Endothelial cell of umbilical vein (primary cell): ENCODE measurements around the gene HDAC11. TPM values are rescaled to one million over a fixed set of nuclear protein-coding genes. Genes with fewer than 3 reads are reported as not detected.
"Not testable (repeated sequence)": the region's sequence is repeated elsewhere in the genome, so short reads cannot be mapped to it uniquely, and the experiment has no call there.

Experiments
- Bru-seq: library from RNA; stranded (reverse); fragments of 400-500 nt; gene quantifications from one replicate; lab custom pipeline; 2021; lab: Mats Ljungman, UMichigan
- BruChase-seq, 2 experiments: library from RNA; stranded (reverse); fragments of 400-500 nt; gene quantifications; one replicate each; lab custom pipeline; 2021; lab: Mats Ljungman, UMichigan
- BruUV-seq: library from RNA; stranded (reverse); fragments of 400-500 nt; replicated peaks from 2 replicates; lab custom pipeline; 2021; lab: Mats Ljungman, UMichigan
- CTCF ChIA-PET: fragments of 300-600, 350-600 bp; sonication (Branson Sonifier 250); formaldehyde crosslinking; loops from one replicate; lab custom pipeline; 2021; ENCODE audit warnings: antibody characterized with exemption, inconsistent platforms; lab: Charles Lee
- POLR2A ChIA-PET: fragments of 300-600, 350-600 bp; sonication (Branson Sonifier 250); formaldehyde crosslinking; loops from one replicate; lab custom pipeline; 2021; ENCODE audit warnings: antibody characterized with exemption, inconsistent platforms; lab: Charles Lee
- DNase-seq: peaks from one replicate; pipeline ENCODE4 v3.0.0-alpha.2; 2011; ENCODE audit warnings: low read depth, low spot score
- FAIRE-seq: peaks from 2 replicates; lab custom pipeline; 2011; peaks lifted over from hg19 to GRCh38; lab: Jason Lieb, UNC
- H2AFZ ChIP-seq: 2 replicates; pipeline ENCODE4 v1.6.0; 2012; ENCODE audit warnings: low read depth, low read length, control low read depth, inconsistent platforms
- H3K27ac ChIP-seq: 2 replicates; pipeline ENCODE4 v1.5.1; 2011; ENCODE audit warnings: low read depth, mild to moderate bottlenecking, control low read depth, low read length, moderate library complexity; ENCODE audit not compliant: insufficient read depth
- H3K27me3 ChIP-seq, 2 experiments: 2 replicates each; pipeline versions ENCODE4 v1.6.0 to v1.6.1; 2011; ENCODE audit warnings: low read length in 2 of 2, mixed read lengths in 1 of 2; ENCODE audit not compliant: control insufficient read depth in 2 of 2, insufficient read depth in 2 of 2
- H3K36me3 ChIP-seq, 2 experiments: 2 replicates in 1 of 2; 3 replicates in 1 of 2; pipeline ENCODE4 v1.5.1; 2011; ENCODE audit warnings: low read length in 2 of 2, mild to moderate bottlenecking in 1 of 2, moderate library complexity in 1 of 2; ENCODE audit not compliant: control insufficient read depth in 2 of 2, insufficient read depth in 2 of 2; ENCODE audit errors: extremely low read depth in 1 of 2
- H3K4me1 ChIP-seq: 3 replicates; pipeline ENCODE4 v1.5.1; 2011; ENCODE audit warnings: mild to moderate bottlenecking, low read length; ENCODE audit not compliant: control insufficient read depth, insufficient read depth; ENCODE audit errors: extremely low read depth
- H3K4me2 ChIP-seq: 2 replicates; pipeline ENCODE4 v1.6.1; 2011; ENCODE audit warnings: low read length, control low read depth, mixed read lengths; ENCODE audit not compliant: insufficient read depth
- H3K4me3 ChIP-seq, 3 experiments: fragments of 200-600 bp in 1 of 3; sonication (generic), shearing (Covaris generic) in 1 of 3; replicated peaks in 1 of 3; 2 replicates each; pipeline ENCODE4 v1.5.1; 2011 to 2016; ENCODE audit warnings: control low read depth in 3 of 3, low read length in 3 of 3, mild to moderate bottlenecking in 2 of 3, inconsistent platforms in 1 of 3, low read depth in 1 of 3, moderate library complexity in 1 of 3; ENCODE audit not compliant: insufficient read depth in 1 of 3
- H3K79me2 ChIP-seq: 2 replicates; pipeline ENCODE4 v1.6.0; 2012; ENCODE audit warnings: low read length, inconsistent platforms; ENCODE audit not compliant: control insufficient read depth, insufficient read depth
- H3K9ac ChIP-seq: replicated peaks from 2 replicates; pipeline ENCODE3; 2011; ENCODE audit warnings: low read length, control low read depth; ENCODE audit not compliant: insufficient read depth; ENCODE audit errors: extremely low read depth
- H3K9me1 ChIP-seq: replicated peaks from 3 replicates; pipeline ENCODE4 v1.6.0; 2011; ENCODE audit warnings: mild to moderate bottlenecking, low read length; ENCODE audit not compliant: control insufficient read depth, insufficient read depth; ENCODE audit errors: extremely low read depth
- H3K9me3 ChIP-seq: replicated peaks from 2 replicates; pipeline ENCODE4 v1.5.1; 2012; ENCODE audit warnings: low read length, inconsistent platforms; ENCODE audit not compliant: control insufficient read depth, insufficient read depth
- H4K20me1 ChIP-seq: replicated peaks from 2 replicates; pipeline ENCODE3; 2011; ENCODE audit warnings: mild to moderate bottlenecking, low read length; ENCODE audit not compliant: control insufficient read depth, insufficient read depth; ENCODE audit errors: extremely low read depth
- EZH2 ChIP-seq: IDR thresholded peaks from 2 replicates; pipeline ENCODE4 v1.6.1; 2012; ENCODE audit warnings: borderline replicate concordance, low read depth, mild to moderate bottlenecking, moderate library complexity, low read length, inconsistent platforms; ENCODE audit not compliant: severe bottlenecking
- POLR2AphosphoS5 ChIP-seq: IDR thresholded peaks from 2 replicates; pipeline ENCODE4 v1.6.1; 2012; ENCODE audit warnings: low read depth, mild to moderate bottlenecking, control low read depth, low read length, moderate library complexity; ENCODE audit not compliant: insufficient read depth
- dilution Hi-C: fragments of 300-500 bp; cut with MboI; formaldehyde crosslinking; loops from one replicate; pipeline ENCODE4 v1.15.0; 2019; ENCODE audit warnings: low sequenced_read_pairs; ENCODE audit not compliant: extremely low pct_ligation_motif_present
- intact Hi-C: fragments of 100-400 bp; cut with micrococcal nuclease; formaldehyde crosslinking; loops from one replicate; pipeline ENCODE4 v1.10.0; 2022
- long read RNA-seq: library from polyadenylated mRNA; stranded (forward); transcript quantifications from one replicate; pipeline ENCODE4 v2.0.0, GENCODE V29; 2021
- polyA minus RNA-seq, 3 experiments: library from RNA; depleted of rRNA, polyadenylated mRNA; stranded (reverse); fragments of >200 nt; gene quantifications; 1 replicate in 1 of 3; 2 replicates in 2 of 3; pipeline ENCODE4 v1.2.3, GENCODE V29; 2011
- polyA plus RNA-seq, 4 experiments: library from polyadenylated mRNA; depleted of rRNA in 3 of 4; stranded (reverse) in 3 of 4; unstranded in 1 of 4; fragments of >200 nt; gene quantifications; 2 replicates each; pipeline versions ENCODE4 v1.2.1 to v1.2.3, GENCODE V29; 2011 to 2012; ENCODE audit warnings: missing spikeins in 1 of 4
- total RNA-seq: library from RNA; stranded (reverse); gene quantifications from 2 replicates; pipeline ENCODE4 v1.2.3, GENCODE V29; 2021
- TF ChIP-seq, protein P1 (sequence below), 2 donors: IDR thresholded peaks; 1 replicate in 1 of 2; 2 replicates in 1 of 2; pipeline ENCODE4 v1.5.1; 2011; ENCODE audit warnings: low read length in 2 of 2, mild to moderate bottlenecking in 2 of 2, moderate library complexity in 2 of 2, control low read depth in 1 of 2, inconsistent platforms in 1 of 2, low read depth in 1 of 2; ENCODE audit not compliant: insufficient read depth in 1 of 2; ENCODE audit errors: extremely low read depth in 1 of 2

HDAC11 gene, protein sequence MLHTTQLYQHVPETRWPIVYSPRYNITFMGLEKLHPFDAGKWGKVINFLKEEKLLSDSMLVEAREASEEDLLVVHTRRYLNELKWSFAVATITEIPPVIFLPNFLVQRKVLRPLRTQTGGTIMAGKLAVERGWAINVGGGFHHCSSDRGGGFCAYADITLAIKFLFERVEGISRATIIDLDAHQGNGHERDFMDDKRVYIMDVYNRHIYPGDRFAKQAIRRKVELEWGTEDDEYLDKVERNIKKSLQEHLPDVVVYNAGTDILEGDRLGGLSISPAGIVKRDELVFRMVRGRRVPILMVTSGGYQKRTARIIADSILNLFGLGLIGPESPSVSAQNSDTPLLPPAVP
- 8.3 and 8.8 TPM in 2 replicates for total RNA-seq
- 6.8 and 8.3 TPM in 2 replicates for polyA plus RNA-seq
- 5.5 and 7.0 TPM in 2 replicates for polyA plus RNA-seq (2011; cell fraction: cytosol; rRNA removed)
- polyA plus RNA-seq (2011; cell fraction: nucleus; rRNA removed) = 5.2 and 5.7 TPM in 2 replicates
- polyA plus RNA-seq (2012) = 6.2 and 9.8 TPM in 2 replicates
- 5.0 and 12.6 TPM in 2 replicates for polyA minus RNA-seq
- polyA minus RNA-seq (2011; cell fraction: cytosol; rRNA and poly(A)+ RNA removed) = 7.5 TPM
- polyA minus RNA-seq (2011; cell fraction: nucleus; rRNA and poly(A)+ RNA removed) = 3.5 and 3.8 TPM in 2 replicates
- percentile 36 among the genes with signal in this experiment for Bru-seq, nascent RNA
- percentile 42 among the genes with signal in this experiment for BruChase-seq, experiment 1, labeled RNA remaining after a 6-hour chase
- percentile 44 among the genes with signal in this experiment for BruChase-seq, experiment 2, labeled RNA remaining after a 2-hour chase
- long read RNA-seq, transcript HDAC11-201 (10 exons, 2,960 nt) = major isoform, 8 of 21 reads
- long read RNA-seq, partial matches to known transcripts = 0 of 21 reads
- long read RNA-seq, other reads (novel, unspliced or antisense) = 11 of 21 reads

DNA sequence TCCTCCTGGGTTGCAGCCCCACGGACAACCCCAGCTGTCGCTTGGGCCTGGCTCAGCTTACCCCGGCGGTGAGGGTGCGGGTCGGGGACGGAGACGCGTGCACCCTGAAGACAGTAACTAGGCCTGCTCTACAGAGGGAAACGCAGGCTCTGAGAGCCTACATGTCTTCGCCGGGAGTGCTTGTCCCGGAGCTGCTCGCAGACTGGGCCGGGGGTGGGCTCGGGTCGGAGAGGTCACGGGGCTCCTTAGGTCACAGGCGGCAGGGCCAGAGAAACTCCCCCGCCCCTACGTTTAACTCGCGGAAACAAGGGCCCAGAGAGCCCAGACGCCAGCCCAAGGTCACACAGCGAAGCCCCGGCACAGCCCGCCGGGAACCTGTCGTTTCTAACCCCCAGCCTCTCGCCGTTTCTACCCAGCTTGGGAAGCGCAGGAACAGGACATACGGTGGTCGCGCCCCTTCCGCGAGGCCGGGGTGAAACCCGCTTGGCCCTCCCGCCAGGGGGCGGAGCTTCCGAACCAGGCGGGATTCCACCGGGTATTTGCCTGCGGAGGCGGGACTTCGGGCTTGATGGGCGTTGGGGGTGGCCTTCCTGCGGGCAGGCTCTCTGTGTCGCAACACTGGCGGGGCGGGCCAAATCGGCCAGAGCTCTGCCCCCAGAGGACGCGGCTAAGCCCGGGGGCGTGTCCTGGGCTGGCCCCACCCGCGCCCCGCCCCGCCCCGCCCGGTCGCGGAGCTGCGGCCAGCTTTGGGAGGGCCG is at the start of gene HDAC11:
Gene HDAC11, plus strand, starts transcription at position 725 of the 758 bp plus-strand sequence. CDS start 42 bp downstream, outside the sequence.
- POLR2A ChIA-PET = interaction anchor here (0.6 to 1.0 kb wide), 3 partner anchors 9 to 452 kb away, joined by 3 to 10 read pairs (median 5); no protein-coding TSS in a partner anchor
- Histone ChIP-seq H3K79me2 (no peaks in the 10 kb centered on the region), H2AFZ (peak within 1 kb of the TSS; percentile 100), H4K20me1 (no peaks in the 10 kb centered on the region), H3K9me1 (no peaks in the 10 kb centered on the region), H3K4me3 (peak within 1 kb of the TSS; percentile 59 to 93 (median 82)), H3K4me2 (peak within 1 kb of the TSS; percentile 89), H3K4me1 (peaks cover 3% of the 10 kb centered on the region), H3K27me3 (no peaks in the 10 kb centered on the region), H3K36me3 (no peaks in the 10 kb centered on the region), H3K9ac (peak within 1 kb of the TSS; percentile 93), H3K9me3 (no peaks in the 10 kb centered on the region), H3K27ac (peak within 1 kb of the TSS; percentile 76)
- DNase-seq = peak; percentile 97
- dilution Hi-C loops (no loop called here), intact Hi-C loops (loop anchor here (1.0 to 10.0 kb wide), 2 partner anchors 28 to 405 kb away; partner anchors contain the start of gene WNT7A)
- CTCF ChIA-PET = interaction anchor here (0.7 to 2.4 kb wide), 11 partner anchors 16 to 388 kb away, joined by 3 to 28 read pairs (median 5); no protein-coding TSS in a partner anchor
- peak; percentile 99 for FAIRE-seq
- TSS peak; percentile 89 for BruUV-seq
- TF ChIP-seq POLR2AphosphoS5 (peak; percentile 29), EZH2 (no peak)
- TF ChIP-seq, protein P1, sequence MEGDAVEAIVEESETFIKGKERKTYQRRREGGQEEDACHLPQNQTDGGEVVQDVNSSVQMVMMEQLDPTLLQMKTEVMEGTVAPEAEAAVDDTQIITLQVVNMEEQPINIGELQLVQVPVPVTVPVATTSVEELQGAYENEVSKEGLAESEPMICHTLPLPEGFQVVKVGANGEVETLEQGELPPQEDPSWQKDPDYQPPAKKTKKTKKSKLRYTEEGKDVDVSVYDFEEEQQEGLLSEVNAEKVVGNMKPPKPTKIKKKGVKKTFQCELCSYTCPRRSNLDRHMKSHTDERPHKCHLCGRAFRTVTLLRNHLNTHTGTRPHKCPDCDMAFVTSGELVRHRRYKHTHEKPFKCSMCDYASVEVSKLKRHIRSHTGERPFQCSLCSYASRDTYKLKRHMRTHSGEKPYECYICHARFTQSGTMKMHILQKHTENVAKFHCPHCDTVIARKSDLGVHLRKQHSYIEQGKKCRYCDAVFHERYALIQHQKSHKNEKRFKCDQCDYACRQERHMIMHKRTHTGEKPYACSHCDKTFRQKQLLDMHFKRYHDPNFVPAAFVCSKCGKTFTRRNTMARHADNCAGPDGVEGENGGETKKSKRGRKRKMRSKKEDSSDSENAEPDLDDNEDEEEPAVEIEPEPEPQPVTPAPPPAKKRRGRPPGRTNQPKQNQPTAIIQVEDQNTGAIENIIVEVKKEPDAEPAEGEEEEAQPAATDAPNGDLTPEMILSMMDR (IDR thresholded peaks at IDR 0.05; ENCODE audit: extremely low read depth in 1 of 2, insufficient read depth in 1 of 2, low read depth in 1 of 2, low read length in 2 of 2) = peak in 1 of 2 donors; percentile 33

DNA sequence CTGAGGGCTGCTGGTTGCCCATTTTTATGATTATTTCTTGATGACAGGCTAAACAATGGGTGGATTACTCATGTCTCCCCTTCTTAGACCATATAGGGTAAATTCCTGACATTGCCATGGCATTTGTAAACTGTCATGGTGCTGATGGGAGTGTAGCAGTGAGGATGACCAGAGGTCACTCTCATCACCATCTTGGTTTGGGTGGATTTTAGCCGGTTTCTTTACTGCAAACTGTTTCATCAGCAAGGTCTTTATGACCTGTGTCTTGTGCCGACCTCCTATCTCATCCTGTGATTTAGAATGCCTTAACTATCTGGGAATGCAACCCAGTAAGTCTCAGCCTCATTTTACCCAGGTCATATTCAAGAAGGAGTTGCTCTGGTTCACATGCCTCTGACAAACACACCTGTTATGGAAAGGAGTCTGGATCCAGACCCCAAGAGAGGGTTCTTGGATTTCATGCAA is 49.7 kb upstream of the HDAC11 start:
- H3K9me1 ChIP-seq, H3K36me3 ChIP-seq, H3K79me2 ChIP-seq, H4K20me1 ChIP-seq, CTCF ChIA-PET, BruUV-seq, POLR2A ChIA-PET, dilution Hi-C loops, H3K27ac ChIP-seq, FAIRE-seq, DNase-seq, H3K4me1 ChIP-seq, H3K9ac ChIP-seq, H3K9me3 ChIP-seq, intact Hi-C loops, H3K4me3 ChIP-seq, H2AFZ ChIP-seq, H3K4me2 ChIP-seq, H3K27me3 ChIP-seq: not testable (repeated sequence)
